HepG2 (cell line): ENCODE results near the gene CHRNG. TPM values are rescaled to one million over a fixed set of nuclear protein-coding genes. Genes with fewer than 3 reads are reported as not detected.

Experiments
- DR1 ChIP-seq: sonication (generic); formaldehyde crosslinking; IDR thresholded peaks from 2 replicates; pipeline ENCODE4 v1.8.0; 2021; ENCODE audit warnings: mild to moderate bottlenecking, missing genetic modification reagents, inconsistent platforms
- FOSL2 ChIP-seq: sonication (generic); formaldehyde crosslinking; IDR thresholded peaks from 2 replicates; pipeline ENCODE4 v1.4.0; 2020; ENCODE audit warnings: missing genetic modification reagents
- HDAC2 ChIP-seq: sonication (generic); formaldehyde crosslinking; IDR thresholded peaks from 2 replicates; pipeline ENCODE4 v1.4.0; 2020; ENCODE audit warnings: missing genetic modification reagents
- NR1H2 ChIP-seq: sonication (generic); formaldehyde crosslinking; IDR thresholded peaks from 2 replicates; pipeline ENCODE4 v1.8.1; 2022; ENCODE audit warnings: low read depth, missing genetic modification reagents, borderline replicate concordance
- POGK ChIP-seq: sonication (generic); formaldehyde crosslinking; conservative IDR thresholded peaks from 2 replicates; pipeline ENCODE4 v1.8.0; 2022; ENCODE audit warnings: mild to moderate bottlenecking, moderate library complexity, missing genetic modification reagents
- RERE ChIP-seq: IDR thresholded peaks from 2 replicates; pipeline ENCODE4 v1.6.1; 2016; ENCODE audit warnings: low read depth, missing genetic modification reagents, missing compliant biosample characterization
- STAT6 ChIP-seq: sonication (generic); formaldehyde crosslinking; IDR thresholded peaks from 2 replicates; pipeline ENCODE4 v1.4.0; 2020; ENCODE audit warnings: missing genetic modification reagents, mild to moderate bottlenecking, borderline replicate concordance
- ZIK1 ChIP-seq: sonication (generic); formaldehyde crosslinking; IDR thresholded peaks from 2 replicates; pipeline ENCODE4 v1.5.0; 2020; ENCODE audit warnings: mild to moderate bottlenecking, low read depth, missing genetic modification reagents, borderline replicate concordance
- ZMAT5 ChIP-seq: sonication (generic); formaldehyde crosslinking; IDR thresholded peaks from 2 replicates; pipeline ENCODE4 v1.5.0; 2020; ENCODE audit warnings: mild to moderate bottlenecking, low read depth, missing genetic modification reagents, borderline replicate concordance
- ZNF576 ChIP-seq: sonication (generic); formaldehyde crosslinking; IDR thresholded peaks from 2 replicates; pipeline ENCODE4 v1.4.0; 2020; ENCODE audit warnings: mild to moderate bottlenecking, missing genetic modification reagents
- ZNF703 ChIP-seq: sonication (generic); formaldehyde crosslinking; IDR thresholded peaks from 2 replicates; pipeline ENCODE4 v1.5.1; 2020; ENCODE audit warnings: missing genetic modification reagents, mild to moderate bottlenecking, moderate library complexity, borderline replicate concordance
- ZNF777 ChIP-seq: sonication (generic); formaldehyde crosslinking; IDR thresholded peaks from 2 replicates; pipeline ENCODE4 v1.4.0; 2020; ENCODE audit warnings: missing genetic modification reagents
- ZSCAN5A ChIP-seq: sonication (generic); formaldehyde crosslinking; IDR thresholded peaks from 2 replicates; pipeline ENCODE4 v1.8.0; 2022; ENCODE audit warnings: mild to moderate bottlenecking, missing genetic modification reagents, borderline replicate concordance
- polyA plus RNA-seq, 8 experiments: library from polyadenylated mRNA; depleted of rRNA in 3 of 8; stranded (reverse) in 7 of 8; unstranded in 1 of 8; fragments of >200 nt; fragmentation: Illumina TruSeq in 4 of 8; extraction: Trizol in 4 of 8; gene quantifications; 2 replicates each; pipeline versions ENCODE4 v1.2.1 to v1.2.3, GENCODE V29; 2011 to 2016; ENCODE audit warnings: low read depth in 4 of 8, missing spikeins in 1 of 8, mixed read lengths in 1 of 8; ENCODE audit not compliant: insufficient read depth in 1 of 8
- total RNA-seq, 5 experiments: library from RNA; depleted of rRNA; stranded (reverse); fragments of >200 nt; fragmentation: Illumina TruSeq; extraction: Trizol; gene quantifications; 2 replicates each; pipeline ENCODE4 v1.2.3, GENCODE V29; 2016; ENCODE audit warnings: low read depth in 1 of 5

The CHRNG gene
- total and polyA plus RNA-seq, 2 of the 13 experiments (the other 11 are each of a cell fraction or from before 2014, with no cell fraction given): not detected

- TF ChIP-seq ZSCAN5A (CRISPR knock-in tag) (no peak), POGK (CRISPR knock-in tag) (no peak), ZNF576 (CRISPR knock-in tag) (no peak), FOSL2 (CRISPR knock-in tag) (no peak), NR1H2 (CRISPR knock-in tag) (no peak), ZIK1 (CRISPR knock-in tag) (no peak), ZNF777 (CRISPR knock-in tag) (peak; percentile 50; the same call in 1 of the 2 replicates), ZNF703 (CRISPR knock-in tag) (no peak), DR1 (CRISPR knock-in tag) (no peak), ZMAT5 (CRISPR knock-in tag) (no peak), STAT6 (CRISPR knock-in tag) (no peak), RERE (CRISPR knock-in tag) (no peak), HDAC2 (CRISPR knock-in tag) (no peak)
Observed at GRCh38 chr2:232523682-232524597, 15.6 kb upstream of the CHRNG start (continued).
